CD4-positive, alpha-beta T cell treated with Interleukin-10 for 1 hour (primary cell): ENCODE measurements around the gene LUM.
"Not testable (repeated sequence)": the region's sequence is repeated elsewhere in the genome, so short reads cannot be mapped to it uniquely, and the experiment has no call there.

Experiments
- DNase-seq: peaks from one replicate; pipeline ENCODE4 v3.0.0-alpha.2; 2020

Gene LUM

GRCh38 chr12:91109581-91110310, 1.5 kb downstream of the LUM start:
- DNase-seq = no peak

DNA sequence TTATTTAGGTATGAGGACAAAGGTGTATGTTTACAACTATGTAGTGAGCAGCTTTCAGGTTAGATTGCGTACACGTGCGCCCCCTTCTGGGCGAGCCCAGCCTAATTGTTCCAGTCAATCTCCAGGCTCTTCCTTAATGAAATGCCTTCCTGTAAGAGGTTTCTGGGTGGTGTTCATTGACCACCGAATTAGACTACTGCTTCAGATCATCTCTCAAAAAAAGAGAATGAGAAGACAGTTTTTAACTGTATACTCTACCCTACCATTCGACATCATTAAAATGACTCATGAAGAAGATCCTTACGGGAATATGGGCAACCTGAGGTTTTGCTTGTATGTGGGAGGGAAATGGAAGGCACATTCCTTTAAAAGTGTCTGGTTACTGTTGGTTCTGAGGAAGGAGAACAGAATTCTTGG, 2.1 kb downstream of the LUM start:
- DNase-seq = peak; percentile 24

GRCh38 chr12:91108196-91108755, 3.0 kb downstream of the LUM start:
- DNase-seq = no peak

DNA sequence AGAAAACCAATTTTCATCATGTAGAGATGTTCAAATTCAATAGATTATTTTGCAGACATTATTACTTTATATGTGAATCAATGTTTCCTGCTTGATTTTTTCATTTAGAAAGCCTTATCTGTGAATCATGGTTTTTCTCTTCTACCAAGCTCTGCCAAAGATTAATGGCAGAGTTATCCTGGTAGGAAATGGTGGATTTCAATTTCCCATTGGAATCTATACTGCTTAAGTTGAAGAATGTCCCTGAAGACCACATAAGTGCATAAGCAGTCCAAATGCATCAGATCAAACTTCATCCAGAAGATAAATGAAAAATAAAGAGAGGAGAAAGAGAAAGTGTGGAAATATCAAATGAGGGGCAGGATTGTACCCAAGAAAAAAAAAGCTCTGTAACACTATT, 5.0 kb downstream of the LUM start:
- no peak for DNase-seq

- DNase-seq = no peak
Observed at GRCh38 chr12:91105807-91106206, 5.5 kb downstream of the LUM start.

- no peak for DNase-seq
Observed at GRCh38 chr12:91104812-91105466, 6.4 kb downstream of the LUM start.

DNA sequence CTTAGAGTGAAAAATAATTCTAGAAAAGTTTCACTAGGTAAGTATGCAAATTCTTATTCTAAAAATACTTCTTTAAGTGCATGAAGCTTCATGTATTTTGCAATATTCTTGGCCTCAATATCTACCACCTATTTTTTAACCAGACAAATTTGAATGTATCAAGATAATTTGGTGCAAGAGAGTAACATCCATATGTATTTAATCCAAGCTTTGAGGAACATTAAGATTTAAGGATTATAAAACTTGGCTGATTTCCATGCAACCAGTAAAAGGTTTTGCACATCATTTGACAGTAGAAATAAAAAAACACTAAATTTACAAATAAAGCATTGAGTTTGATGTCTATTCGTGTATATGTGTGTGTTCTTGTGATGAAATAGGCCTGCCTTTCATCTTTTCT, 7.7 kb downstream of the LUM start:
- DNase-seq = no peak

DNA sequence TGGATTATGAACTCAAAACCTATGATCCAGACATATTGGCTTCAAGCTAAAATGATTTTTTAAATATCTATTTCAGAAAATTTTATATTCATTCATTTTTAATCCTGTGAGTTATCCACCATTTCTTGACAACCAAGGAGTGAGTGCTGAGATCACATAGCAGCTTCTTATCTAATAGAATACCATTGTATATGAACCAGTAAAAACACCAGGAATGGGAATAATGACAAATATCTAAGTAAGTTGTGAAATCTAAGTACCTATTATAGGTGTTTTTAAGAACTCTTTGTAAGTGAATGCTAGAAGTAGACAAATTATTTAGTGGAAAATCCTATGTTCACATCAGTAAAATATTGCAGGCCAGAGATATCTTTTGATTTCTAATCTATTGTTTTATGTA, 8.2 kb downstream of the LUM start:
- no peak for DNase-seq

DNA sequence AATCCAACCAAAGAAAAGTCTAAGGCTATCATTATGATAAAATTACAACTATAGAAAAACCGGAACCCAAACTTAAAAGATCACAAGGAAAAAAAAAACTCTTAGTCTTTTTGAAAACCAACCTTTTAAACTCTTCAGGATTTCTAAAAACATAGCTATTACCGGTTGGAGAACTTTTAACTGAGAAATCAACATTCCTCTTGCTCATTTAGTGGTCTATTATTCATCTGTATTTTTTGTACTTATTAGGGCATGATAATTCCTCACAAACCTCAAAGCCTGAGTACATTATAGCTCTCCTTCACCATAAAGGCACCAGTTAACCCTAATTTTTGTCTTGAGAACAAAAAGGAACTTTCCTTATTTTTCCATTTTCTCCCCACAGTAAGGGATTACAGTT, 10.4 kb downstream of the LUM start:
- no peak for DNase-seq

GRCh38 chr12:91099836-91100235, 11.5 kb downstream of the LUM start:
- DNase-seq = no peak

DNA sequence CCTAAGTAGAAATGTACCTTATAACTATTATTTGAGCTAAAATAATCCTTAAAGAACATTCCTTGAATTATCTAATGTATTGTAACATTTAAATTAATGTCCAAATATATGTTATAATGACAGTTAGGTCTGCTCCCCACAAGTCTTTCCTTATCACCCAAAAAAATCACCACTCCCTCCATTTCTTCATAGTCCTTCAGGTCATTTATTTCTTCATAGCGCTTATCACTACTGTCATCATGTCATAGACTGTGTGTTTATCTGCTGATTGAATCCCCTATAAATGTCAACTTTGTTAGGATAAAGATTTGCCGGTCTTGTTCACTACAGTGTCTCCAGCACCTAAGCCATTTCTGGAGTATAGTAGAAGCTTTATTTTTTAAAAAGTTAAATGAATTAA, 12.0 kb downstream of the LUM start:
- no peak for DNase-seq

DNA sequence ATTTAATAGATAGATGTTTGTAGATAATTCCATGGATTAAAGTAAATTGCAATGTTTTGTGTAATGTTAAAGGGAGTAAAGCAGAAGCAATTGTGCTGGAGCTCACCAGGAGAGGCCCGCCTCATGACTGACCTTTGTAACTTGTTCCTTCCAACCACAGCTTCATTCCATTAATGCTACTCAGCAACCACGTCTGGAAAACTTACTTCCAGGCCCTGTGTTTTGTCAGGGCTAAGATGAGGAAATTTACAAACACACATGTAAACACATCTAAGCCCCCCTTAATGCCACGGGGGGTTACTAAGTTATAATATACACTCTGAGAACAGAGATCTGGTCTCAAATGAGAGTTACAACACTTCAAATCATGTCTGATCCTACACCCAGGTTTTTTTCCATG, 12.4 kb downstream of the LUM start:
- no peak for DNase-seq

GRCh38 chr12:91098461-91098860, 12.8 kb downstream of the LUM start:
- DNase-seq = no peak

GRCh38 chr12:91094957-91095356, 16.3 kb downstream of the LUM start:
- no peak for DNase-seq

DNA sequence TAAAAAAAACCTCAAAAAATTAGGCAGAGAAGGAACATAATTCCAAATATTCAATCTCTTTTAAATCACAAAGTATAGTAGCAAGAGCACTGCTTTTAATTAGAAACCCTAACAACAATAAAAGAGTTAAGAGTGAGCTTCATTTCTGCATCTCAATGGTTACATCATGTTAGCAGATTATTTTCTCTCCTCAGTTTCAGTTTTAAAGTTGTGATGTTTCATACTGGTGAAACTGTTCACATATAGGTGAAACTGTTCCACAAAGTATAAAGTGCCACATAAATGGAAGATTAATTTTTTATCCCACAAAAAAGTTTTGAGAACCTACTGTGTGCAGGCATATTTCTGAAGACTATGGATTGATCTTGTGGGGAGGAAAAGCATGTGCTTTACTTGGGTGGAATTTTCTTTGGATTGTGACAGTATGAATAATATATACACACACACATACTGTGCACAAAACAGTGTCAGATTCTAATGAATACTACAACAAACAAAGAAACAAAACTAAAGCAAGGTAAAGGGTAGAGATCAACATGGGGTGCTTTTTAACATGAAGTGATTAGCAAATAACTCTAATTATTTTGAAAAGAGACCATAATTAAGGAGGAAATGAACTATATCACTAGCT, 17.1 kb downstream of the LUM start:
- no peak for DNase-seq

DNA sequence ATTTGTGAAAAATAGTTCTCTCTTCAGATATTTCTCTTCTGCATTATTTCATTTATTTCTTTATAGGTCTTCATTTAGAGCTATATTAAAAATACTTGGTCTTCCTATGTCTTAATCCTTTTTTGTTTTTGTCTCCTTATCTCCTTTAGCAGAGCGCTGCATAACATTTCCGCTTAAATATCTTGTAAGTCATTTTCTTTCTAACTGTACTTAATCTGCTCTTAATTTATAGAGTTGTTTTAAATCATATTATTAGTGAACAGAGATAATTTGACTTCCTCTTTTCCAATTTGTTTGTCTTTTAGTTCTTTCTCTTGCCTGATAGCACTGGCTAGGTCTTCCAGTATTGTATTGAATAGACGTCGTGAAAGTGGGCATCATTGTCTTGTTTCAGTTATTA, 18.0 kb downstream of the LUM start:
- DNase-seq = no peak

DNA sequence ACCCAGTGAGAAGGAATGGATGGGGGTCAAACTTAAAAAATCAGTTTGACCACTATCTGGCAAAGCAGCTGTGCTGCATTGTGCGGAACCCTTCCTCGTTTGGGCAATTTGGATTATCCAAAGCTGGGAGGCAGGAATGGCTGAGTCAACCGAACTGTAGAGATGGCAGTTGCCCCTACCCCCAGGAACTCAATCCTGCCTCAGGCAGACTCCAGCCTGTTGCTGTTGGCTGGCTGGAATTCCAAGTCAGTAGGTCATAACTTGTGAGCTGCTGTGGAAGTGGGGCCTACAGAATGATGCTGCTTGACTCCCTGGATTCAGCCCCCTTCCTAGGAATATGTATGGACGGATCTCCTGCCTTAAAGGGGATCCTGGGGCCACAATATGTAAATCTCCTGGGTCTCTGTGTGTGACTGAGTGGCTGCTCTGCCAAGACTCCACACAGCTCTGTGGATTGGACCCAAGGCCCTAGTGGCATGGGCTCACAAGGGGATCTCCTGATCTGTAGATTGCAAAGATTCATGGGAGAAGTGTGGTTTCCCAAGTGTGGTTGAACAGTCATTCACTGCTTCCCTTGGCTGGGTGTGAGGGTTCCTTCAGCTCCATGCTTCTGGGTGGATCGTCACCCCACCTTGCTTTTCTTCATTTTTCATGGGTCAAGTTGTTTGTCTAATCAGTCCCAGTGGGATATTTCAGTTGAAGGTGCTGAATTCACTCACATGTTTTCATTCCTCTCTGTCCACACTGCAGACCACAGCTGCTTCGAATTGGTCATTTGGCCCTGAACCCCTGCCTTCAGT, 19.2 kb downstream of the LUM start:
- DNase-seq = no peak

- not testable (repeated sequence) for DNase-seq
Observed at GRCh38 chr12:91089953-91090352, 21.3 kb downstream of the LUM start.

- no peak for DNase-seq
Observed at GRCh38 chr12:91080041-91080440, 31.3 kb downstream of the LUM start.

DNA sequence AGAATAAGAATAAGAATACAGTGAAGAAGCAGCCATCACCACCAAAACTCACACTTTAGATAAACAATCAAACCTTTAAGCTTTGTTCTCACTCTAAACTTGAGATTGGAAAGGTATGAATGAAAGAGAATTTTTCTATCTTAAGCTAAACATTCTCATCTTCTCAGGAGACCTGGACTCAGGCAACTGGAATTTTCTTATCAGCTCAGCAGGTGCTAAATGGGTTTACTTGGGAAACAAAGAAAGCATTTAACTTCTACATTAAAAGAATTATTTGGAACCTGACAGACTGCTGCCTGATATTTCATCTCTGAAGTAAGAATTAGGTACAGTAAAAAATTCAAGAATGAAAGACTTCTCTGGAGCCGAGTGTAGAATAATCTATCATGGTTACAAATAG, 32.8 kb downstream of the LUM start:
- no peak for DNase-seq

DNA sequence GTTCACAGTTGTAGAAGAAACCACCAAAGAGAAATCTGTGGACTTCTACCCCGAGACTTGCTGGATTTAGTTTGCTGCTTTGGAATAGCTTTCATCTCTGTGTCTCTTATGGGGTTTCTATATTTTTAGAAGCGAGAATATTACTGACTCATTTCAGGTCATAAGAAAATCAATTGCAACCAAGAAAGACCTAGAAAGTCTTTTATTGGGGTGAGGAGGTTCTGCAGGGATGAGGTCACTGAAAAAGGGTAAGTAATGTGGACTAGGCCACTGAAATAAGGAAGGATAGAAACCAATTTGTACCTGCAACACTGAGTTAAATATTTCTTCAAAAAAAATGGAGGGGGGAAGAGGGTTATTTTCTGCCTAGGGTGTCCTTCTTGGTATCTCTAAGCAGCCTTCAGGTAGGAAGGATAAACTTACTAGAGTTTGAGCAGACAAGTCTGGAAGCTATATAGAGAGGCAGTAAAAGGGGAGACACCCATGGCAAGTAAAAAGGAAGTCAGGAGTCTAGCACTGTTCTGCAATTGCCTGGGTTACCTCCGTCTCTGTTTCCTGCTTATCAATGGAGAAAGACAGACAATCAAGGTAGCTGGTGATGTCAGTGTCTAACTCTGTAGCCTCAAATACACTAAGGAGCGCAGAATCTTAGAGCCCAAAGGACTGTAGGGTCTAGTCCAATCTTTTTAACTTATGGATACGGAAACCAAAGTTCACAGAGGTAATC, 33.9 kb downstream of the LUM start:
- no peak for DNase-seq

DNA sequence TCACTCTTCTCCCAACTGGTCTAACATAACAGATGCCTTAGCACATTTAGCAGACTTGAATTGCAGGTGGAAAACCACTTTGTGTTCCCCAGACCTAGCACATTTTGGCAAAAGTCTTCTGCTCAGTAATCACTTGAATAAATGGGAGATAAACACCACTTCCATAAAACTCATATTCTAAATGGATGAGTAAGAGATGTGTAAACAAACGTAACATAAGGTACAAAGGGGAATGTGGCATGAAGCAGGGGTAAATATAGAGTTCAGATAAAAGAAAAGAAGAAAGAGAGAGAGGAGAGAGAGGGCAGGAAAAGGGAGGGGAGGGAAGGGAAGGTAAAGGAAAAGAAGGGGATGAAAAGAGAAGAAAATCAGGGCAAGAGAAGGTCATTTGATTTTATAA, 36.4 kb downstream of the LUM start:
- no peak for DNase-seq
